Measurements from ENCODE around the gene CD24.

The CD24 gene

GRCh38 chr6:106924694-106925523 is 49.6 kb downstream of the CD24 start:
- Histone ChIP-seq H3K27me3 (ENCODE audit: insufficient read depth, poor library complexity, severe bottlenecking) (peaks cover 2% of the 10 kb centered on the region), H3K27ac (replicated peaks) (no peak overlapping the region), H3K4me3 (replicated peaks; ENCODE audit: insufficient read depth, low read length) (no peak overlapping the region)
- no peak for TF ChIP-seq POLR2AphosphoS5 (IDR thresholded peaks at IDR 0.05; ENCODE audit: low read depth)
- TF ChIP-seq, protein P1, sequence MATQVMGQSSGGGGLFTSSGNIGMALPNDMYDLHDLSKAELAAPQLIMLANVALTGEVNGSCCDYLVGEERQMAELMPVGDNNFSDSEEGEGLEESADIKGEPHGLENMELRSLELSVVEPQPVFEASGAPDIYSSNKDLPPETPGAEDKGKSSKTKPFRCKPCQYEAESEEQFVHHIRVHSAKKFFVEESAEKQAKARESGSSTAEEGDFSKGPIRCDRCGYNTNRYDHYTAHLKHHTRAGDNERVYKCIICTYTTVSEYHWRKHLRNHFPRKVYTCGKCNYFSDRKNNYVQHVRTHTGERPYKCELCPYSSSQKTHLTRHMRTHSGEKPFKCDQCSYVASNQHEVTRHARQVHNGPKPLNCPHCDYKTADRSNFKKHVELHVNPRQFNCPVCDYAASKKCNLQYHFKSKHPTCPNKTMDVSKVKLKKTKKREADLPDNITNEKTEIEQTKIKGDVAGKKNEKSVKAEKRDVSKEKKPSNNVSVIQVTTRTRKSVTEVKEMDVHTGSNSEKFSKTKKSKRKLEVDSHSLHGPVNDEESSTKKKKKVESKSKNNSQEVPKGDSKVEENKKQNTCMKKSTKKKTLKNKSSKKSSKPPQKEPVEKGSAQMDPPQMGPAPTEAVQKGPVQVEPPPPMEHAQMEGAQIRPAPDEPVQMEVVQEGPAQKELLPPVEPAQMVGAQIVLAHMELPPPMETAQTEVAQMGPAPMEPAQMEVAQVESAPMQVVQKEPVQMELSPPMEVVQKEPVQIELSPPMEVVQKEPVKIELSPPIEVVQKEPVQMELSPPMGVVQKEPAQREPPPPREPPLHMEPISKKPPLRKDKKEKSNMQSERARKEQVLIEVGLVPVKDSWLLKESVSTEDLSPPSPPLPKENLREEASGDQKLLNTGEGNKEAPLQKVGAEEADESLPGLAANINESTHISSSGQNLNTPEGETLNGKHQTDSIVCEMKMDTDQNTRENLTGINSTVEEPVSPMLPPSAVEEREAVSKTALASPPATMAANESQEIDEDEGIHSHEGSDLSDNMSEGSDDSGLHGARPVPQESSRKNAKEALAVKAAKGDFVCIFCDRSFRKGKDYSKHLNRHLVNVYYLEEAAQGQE (IDR thresholded peaks at IDR 0.05; ENCODE audit: insufficient replicate concordance, low read depth) = no peak
- no peak for TF ChIP-seq SPI1 (IDR thresholded peaks at IDR 0.05; ENCODE audit: borderline replicate concordance, low read depth)
- no peak for TF ChIP-seq GABPA (IDR thresholded peaks at IDR 0.05; ENCODE audit: low read depth)
- TF ChIP-seq, protein P2, sequence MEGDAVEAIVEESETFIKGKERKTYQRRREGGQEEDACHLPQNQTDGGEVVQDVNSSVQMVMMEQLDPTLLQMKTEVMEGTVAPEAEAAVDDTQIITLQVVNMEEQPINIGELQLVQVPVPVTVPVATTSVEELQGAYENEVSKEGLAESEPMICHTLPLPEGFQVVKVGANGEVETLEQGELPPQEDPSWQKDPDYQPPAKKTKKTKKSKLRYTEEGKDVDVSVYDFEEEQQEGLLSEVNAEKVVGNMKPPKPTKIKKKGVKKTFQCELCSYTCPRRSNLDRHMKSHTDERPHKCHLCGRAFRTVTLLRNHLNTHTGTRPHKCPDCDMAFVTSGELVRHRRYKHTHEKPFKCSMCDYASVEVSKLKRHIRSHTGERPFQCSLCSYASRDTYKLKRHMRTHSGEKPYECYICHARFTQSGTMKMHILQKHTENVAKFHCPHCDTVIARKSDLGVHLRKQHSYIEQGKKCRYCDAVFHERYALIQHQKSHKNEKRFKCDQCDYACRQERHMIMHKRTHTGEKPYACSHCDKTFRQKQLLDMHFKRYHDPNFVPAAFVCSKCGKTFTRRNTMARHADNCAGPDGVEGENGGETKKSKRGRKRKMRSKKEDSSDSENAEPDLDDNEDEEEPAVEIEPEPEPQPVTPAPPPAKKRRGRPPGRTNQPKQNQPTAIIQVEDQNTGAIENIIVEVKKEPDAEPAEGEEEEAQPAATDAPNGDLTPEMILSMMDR (IDR thresholded peaks at IDR 0.05; ENCODE audit: insufficient read depth, low read length) = no peak
- DNase-seq (ENCODE audit: low read depth in 1 of 2, low spot score in 1 of 2) = no peak

DNA sequence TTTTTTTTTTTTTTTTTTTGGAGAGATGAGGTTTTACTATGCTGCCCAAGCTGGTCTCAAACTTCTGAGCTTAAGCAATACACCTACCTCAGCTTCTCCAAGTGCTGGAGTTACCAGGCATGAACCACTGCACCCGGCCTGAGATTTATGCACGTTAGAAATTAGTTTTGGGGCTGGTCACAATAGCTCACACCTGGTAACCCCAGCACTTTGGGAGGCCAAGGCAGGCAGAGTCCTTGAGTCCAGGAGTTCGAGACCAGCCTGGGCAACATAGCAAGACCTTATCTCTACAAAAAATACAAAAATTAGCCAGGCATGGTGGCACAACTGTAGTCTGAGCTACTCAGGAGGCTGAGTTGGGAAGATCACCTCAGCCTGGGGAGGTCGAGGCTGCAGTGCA is 51.9 kb downstream of the CD24 start:
- Histone ChIP-seq H3K4me3 (replicated peaks; ENCODE audit: insufficient read depth, low read length) (no peak overlapping the region), H3K27me3 (ENCODE audit: insufficient read depth, poor library complexity, severe bottlenecking) (peaks cover 2% of the 10 kb centered on the region), H3K27ac (replicated peaks) (no peak overlapping the region)
- no peak for TF ChIP-seq SPI1 (IDR thresholded peaks at IDR 0.05; ENCODE audit: borderline replicate concordance, low read depth)
- TF ChIP-seq GABPA (IDR thresholded peaks at IDR 0.05; ENCODE audit: low read depth) = no peak
- TF ChIP-seq, protein P2 (IDR thresholded peaks at IDR 0.05; ENCODE audit: insufficient read depth, low read length) = no peak
- no peak for TF ChIP-seq POLR2AphosphoS5 (IDR thresholded peaks at IDR 0.05; ENCODE audit: low read depth)
- TF ChIP-seq, protein P1 (IDR thresholded peaks at IDR 0.05; ENCODE audit: insufficient replicate concordance, low read depth) = no peak
- no peak for DNase-seq (ENCODE audit: low read depth in 1 of 2, low spot score in 1 of 2)
